Central memory CD8-positive, alpha-beta T cell (primary cell): Measurements from ENCODE around the gene ZNF25.

Source experiments
- ATAC-seq: fragments of 150-1000 bp; cut with Tn5 transposase; replicated peaks from 2 replicates; pipeline ENCODE4 v1.10.0; 2022; ENCODE audit warnings: mild to moderate bottlenecking, moderate FRiP score, moderate number of reproducible peaks; ENCODE audit not compliant: poor library complexity, severe bottlenecking; ENCODE audit errors: extremely low read depth
- DNase-seq, 2 donors: peaks; one replicate each; pipeline ENCODE4 v3.0.0; 2021; ENCODE audit warnings: low spot score in 2 of 2
- H3K27ac Mint-ChIP-seq: one replicate; pipeline ENCODE4 v1.8.0; 2022; ENCODE audit warnings: low read depth, mild to moderate bottlenecking, moderate library complexity, mixed read lengths
- H3K27me3 Mint-ChIP-seq: one replicate; pipeline ENCODE4 v1.8.0; 2022; ENCODE audit warnings: mixed read lengths
- H3K36me3 Mint-ChIP-seq: one replicate; pipeline ENCODE4 v1.8.0; 2022; ENCODE audit warnings: mild to moderate bottlenecking, moderate library complexity, mixed read lengths; ENCODE audit not compliant: insufficient read depth
- H3K4me1 Mint-ChIP-seq: one replicate; pipeline ENCODE4 v1.8.0; 2022; ENCODE audit warnings: mixed read lengths
- H3K4me3 Mint-ChIP-seq: one replicate; pipeline ENCODE4 v1.8.0; 2022; ENCODE audit warnings: mild to moderate bottlenecking, moderate library complexity, mixed read lengths
- H3K9me3 Mint-ChIP-seq: one replicate; pipeline ENCODE4 v1.8.0; 2022; ENCODE audit warnings: mixed read lengths

The ZNF25 gene

DNA sequence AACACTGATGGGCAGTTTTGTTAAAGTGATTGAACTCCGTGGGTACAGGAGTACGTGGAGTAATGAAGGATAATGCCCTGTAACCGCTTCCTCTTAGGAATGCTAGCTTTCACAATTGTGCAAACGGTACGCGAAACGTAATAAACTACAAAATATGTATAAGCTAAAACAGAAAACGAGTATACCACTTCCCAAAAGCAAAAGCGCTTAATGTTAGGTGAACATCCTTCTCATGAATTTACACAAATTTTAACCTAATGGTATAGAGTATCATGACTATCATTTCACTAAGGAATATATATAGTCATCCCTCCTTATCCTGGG lies 395 bp upstream of the ZNF25 start:
- peak overlapping the region; percentile 84 for H3K4me3 Mint-ChIP-seq
- H3K4me1 Mint-ChIP-seq: peaks cover 28% of the 10 kb centered on the region

DNA sequence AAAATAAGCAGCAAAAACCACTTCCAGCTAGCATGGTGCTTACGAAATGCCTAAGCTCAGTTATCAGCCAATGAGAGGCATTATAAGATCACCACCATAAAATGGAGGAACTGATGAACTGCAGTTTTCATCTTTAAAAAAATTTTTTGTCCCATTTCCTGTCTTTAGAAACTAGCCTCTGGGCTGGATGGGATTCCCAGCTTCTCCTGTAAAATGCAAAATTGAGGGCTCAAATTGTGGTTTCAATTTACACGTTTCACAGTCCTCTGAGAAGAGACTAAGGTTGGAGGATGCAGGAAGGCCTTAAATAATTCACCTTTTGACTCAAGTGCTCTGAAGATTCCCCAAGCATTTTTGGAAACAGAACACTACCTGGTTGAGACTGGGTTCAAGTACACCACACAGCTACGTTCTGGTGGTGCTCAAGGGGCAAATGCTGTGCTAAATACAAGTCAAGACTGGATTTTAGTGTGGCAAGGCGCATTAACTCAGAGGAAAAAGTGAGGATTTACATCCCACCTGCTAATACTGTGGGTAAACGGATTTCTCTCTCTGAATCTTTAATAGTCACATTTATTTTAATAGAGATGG lies 951 bp downstream of the ZNF25 start:
- no peak for ATAC-seq
- Mint-ChIP-seq H3K27me3 (no peaks in the 10 kb centered on the region), H3K4me3 (peak overlapping the region; percentile 84), H3K27ac (peak overlapping the region; percentile 94), H3K36me3 (peaks cover 13% of the 10 kb centered on the region), H3K4me1 (peaks cover 28% of the 10 kb centered on the region), H3K9me3 (no peaks in the 10 kb centered on the region)
- DNase-seq: no peak

More for the DNA sequence above, 395 bp upstream of the ZNF25 start:
- no peak for DNase-seq
- Mint-ChIP-seq H3K27ac (peak overlapping the region; percentile 94), H3K27me3 (no peaks in the 10 kb centered on the region), H3K36me3 (peaks cover 7% of the 10 kb centered on the region), H3K9me3 (no peaks in the 10 kb centered on the region)
- ATAC-seq: peak; percentile 0

- Mint-ChIP-seq H3K4me3 (no peak overlapping the region), H3K36me3 (peaks cover 24% of the 10 kb centered on the region), H3K27me3 (no peaks in the 10 kb centered on the region), H3K27ac (no peak overlapping the region), H3K9me3 (no peaks in the 10 kb centered on the region), H3K4me1 (peaks cover 28% of the 10 kb centered on the region)
- DNase-seq (no peak), ATAC-seq (no peak)
Measured at GRCh38 chr10:37972396-37972795, 4.1 kb downstream of the ZNF25 start.

DNA sequence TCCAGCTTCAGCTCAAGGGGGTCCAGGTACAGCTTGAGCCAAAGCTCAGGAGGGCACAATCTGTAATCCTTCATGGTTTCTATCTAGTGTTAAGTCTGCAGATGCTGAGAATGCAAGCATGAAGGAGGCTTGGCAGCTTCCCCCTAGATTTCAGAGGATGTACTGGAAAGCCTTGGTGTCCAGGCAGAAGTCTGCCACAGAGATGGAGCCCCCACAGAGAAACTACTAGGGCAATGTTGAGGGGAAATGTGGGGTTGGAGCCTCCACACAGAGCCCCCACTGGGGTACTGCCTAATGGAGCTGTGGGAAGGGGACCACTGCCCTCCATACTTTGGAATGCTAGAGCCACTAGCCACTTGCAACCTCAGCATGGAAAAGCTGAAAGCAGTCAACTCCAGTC lies 11.4 kb downstream of the ZNF25 start:
- ATAC-seq: no peak
- H3K9me3 Mint-ChIP-seq: peaks cover 6% of the 10 kb centered on the region
- no peaks in the 10 kb centered on the region for H3K27me3 Mint-ChIP-seq
- H3K36me3 Mint-ChIP-seq: peaks cover 12% of the 10 kb centered on the region
- DNase-seq: no peak
- no peaks in the 10 kb centered on the region for H3K4me1 Mint-ChIP-seq
- H3K4me3 Mint-ChIP-seq: no peak overlapping the region
- H3K27ac Mint-ChIP-seq: no peak overlapping the region

DNA sequence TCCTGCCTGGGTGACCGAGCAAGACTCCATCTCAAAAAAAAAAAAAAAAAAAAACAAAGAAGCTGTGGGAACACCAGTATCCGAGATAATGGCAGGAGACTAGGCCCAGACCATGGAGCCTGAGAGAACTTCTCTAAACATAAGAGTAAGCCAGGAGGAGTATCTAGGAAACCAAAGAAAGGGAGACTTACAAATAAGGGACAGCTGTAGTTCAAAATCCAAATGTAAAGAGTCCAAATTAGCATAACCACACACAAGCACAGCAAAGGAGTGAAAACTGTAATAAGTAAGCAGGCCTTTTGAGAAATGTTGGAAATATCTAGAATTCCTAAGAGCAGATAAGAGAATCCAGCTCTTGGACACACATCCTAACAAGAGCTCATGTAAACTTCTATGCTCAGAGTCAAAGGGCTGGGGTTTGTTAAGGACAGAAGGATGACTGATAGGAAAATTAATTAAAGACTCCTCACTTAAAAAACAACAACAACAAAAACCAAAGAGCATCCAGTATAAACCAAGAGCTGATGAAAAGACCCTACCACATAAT lies 15.8 kb downstream of the ZNF25 start:
- Mint-ChIP-seq H3K4me1 (peaks cover 5% of the 10 kb centered on the region), H3K27ac (no peak overlapping the region), H3K9me3 (peaks cover 2% of the 10 kb centered on the region), H3K27me3 (no peaks in the 10 kb centered on the region), H3K36me3 (peaks cover 25% of the 10 kb centered on the region), H3K4me3 (no peak overlapping the region)
- ATAC-seq (no peak), DNase-seq (no peak)

- Mint-ChIP-seq H3K9me3 (peaks cover 12% of the 10 kb centered on the region), H3K4me3 (no peak overlapping the region), H3K36me3 (peaks cover 52% of the 10 kb centered on the region), H3K27ac (no peak overlapping the region), H3K4me1 (peaks cover 5% of the 10 kb centered on the region), H3K27me3 (no peaks in the 10 kb centered on the region)
- ATAC-seq: no peak
- no peak for DNase-seq
Measured at GRCh38 chr10:37957841-37958240, 18.6 kb downstream of the ZNF25 start.

- H3K4me1 Mint-ChIP-seq: peaks cover 2% of the 10 kb centered on the region
- DNase-seq (no peak), ATAC-seq (no peak)
- peaks cover 23% of the 10 kb centered on the region for H3K9me3 Mint-ChIP-seq
- no peak overlapping the region for H3K4me3 Mint-ChIP-seq
- peaks cover 57% of the 10 kb centered on the region for H3K36me3 Mint-ChIP-seq
- H3K27me3 Mint-ChIP-seq: no peaks in the 10 kb centered on the region
- no peak overlapping the region for H3K27ac Mint-ChIP-seq
Measured at GRCh38 chr10:37952926-37953325, 23.5 kb downstream of the ZNF25 start.

- DNase-seq (no peak), ATAC-seq (no peak)
- no peaks in the 10 kb centered on the region for H3K4me1 Mint-ChIP-seq
- H3K36me3 Mint-ChIP-seq: peaks cover 53% of the 10 kb centered on the region
- peaks cover 23% of the 10 kb centered on the region for H3K9me3 Mint-ChIP-seq
- H3K27me3 Mint-ChIP-seq: no peaks in the 10 kb centered on the region
- H3K27ac Mint-ChIP-seq: no peak overlapping the region
- no peak overlapping the region for H3K4me3 Mint-ChIP-seq
Measured at GRCh38 chr10:37952043-37952755, 24.2 kb downstream of the ZNF25 start.

DNA sequence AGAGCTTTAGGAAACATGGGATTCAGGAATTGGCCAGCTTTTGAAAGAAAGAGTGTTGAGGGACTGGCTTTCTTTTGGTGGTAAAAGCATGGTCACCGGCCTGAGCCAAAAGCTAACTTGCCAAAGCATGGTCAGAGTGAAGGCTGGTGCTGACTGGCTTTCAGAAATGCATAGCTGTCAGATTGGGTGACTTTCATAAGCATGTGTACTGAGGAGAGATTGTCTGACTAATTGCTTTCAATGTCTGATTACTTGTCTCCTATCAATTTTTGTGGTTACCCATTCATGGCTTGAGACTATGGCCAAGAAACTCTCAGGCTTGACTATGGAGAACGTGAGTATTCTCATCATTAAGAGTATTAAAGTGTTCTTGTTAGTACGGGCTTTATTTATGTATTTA lies 28.2 kb downstream of the ZNF25 start:
- H3K27ac Mint-ChIP-seq: no peak overlapping the region
- peaks cover 15% of the 10 kb centered on the region for H3K9me3 Mint-ChIP-seq
- no peaks in the 10 kb centered on the region for H3K4me1 Mint-ChIP-seq
- ATAC-seq: no peak
- no peak overlapping the region for H3K4me3 Mint-ChIP-seq
- no peak for DNase-seq
- H3K27me3 Mint-ChIP-seq: no peaks in the 10 kb centered on the region
- peaks cover 16% of the 10 kb centered on the region for H3K36me3 Mint-ChIP-seq

DNA sequence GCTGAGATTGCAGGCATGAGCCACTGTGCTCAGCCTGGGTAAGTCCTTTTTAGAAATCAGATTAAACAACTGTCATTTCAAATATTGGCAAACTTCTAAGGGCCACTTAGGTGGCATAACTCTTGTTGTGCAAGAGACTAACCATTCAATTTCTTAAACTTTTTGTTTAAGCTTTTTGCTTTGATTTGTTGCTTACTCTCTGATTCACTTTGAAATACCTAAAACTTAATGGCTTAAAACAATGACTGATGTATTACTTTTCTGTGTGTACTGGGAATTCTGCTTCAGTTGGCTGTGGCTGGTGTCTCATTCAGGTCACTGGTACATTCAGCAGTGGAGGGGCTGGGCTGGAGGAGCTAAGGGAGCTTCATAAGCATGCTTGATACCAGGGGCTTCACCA lies 28.9 kb downstream of the ZNF25 start:
- H3K4me1 Mint-ChIP-seq: no peaks in the 10 kb centered on the region
- peaks cover 9% of the 10 kb centered on the region for H3K36me3 Mint-ChIP-seq
- no peaks in the 10 kb centered on the region for H3K27me3 Mint-ChIP-seq
- no peak overlapping the region for H3K27ac Mint-ChIP-seq
- no peak for DNase-seq
- ATAC-seq: no peak
- H3K4me3 Mint-ChIP-seq: no peak overlapping the region
- peaks cover 8% of the 10 kb centered on the region for H3K9me3 Mint-ChIP-seq

DNA sequence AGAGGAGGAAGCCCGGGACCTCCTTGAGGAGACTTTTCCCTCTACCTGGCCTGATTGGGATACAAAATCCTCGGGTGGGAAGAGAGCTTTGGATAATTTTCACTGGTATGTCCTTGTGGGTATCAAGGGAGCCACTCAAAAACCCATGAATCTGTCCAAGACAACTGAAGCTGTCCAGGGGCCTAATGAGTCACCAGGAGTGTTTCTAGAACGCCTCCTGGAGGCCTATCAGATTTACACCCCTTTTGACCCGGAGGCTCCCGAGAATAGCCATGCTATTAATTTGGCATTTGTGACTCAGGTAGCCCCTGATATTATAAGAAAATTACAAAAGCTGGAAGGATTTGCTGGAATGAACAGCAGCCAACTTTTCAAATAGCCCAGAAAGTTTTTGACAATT lies 38.6 kb downstream of the ZNF25 start:
- H3K4me3 Mint-ChIP-seq: no peak overlapping the region
- H3K36me3 Mint-ChIP-seq: no peaks in the 10 kb centered on the region
- no peak overlapping the region for H3K27ac Mint-ChIP-seq
- H3K4me1 Mint-ChIP-seq: no peaks in the 10 kb centered on the region
- H3K27me3 Mint-ChIP-seq: no peaks in the 10 kb centered on the region
- no peak for DNase-seq
- no peaks in the 10 kb centered on the region for H3K9me3 Mint-ChIP-seq
- ATAC-seq: no peak

DNA sequence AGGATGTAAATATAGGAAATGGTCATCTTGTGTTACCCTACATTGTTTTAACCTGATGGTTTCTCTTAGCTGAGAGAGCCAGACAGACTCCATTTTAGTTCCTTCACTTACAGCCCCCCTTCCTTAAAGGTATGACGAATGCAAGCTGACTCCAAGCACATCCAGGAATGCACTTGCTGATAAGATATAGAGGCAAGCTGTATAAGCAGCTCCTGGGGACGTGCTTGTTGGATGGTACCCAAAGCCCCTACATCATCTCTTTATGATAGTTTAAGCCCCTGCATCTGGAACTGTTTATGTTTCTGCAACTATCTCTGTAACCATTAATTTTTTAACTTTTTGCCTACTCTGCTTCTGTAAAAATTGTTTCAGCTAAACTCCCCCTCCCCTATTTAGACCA lies 41.7 kb downstream of the ZNF25 start:
- DNase-seq (no peak), ATAC-seq (no peak)
- Mint-ChIP-seq H3K27ac (no peak overlapping the region), H3K4me1 (no peaks in the 10 kb centered on the region), H3K9me3 (no peaks in the 10 kb centered on the region), H3K4me3 (no peak overlapping the region), H3K27me3 (no peaks in the 10 kb centered on the region), H3K36me3 (no peaks in the 10 kb centered on the region)

GRCh38 chr10:37930423-37930822 lies 46.0 kb downstream of the ZNF25 start:
- no peak overlapping the region for H3K4me3 Mint-ChIP-seq
- no peaks in the 10 kb centered on the region for H3K27me3 Mint-ChIP-seq
- ATAC-seq (no peak), DNase-seq (no peak)
- H3K27ac Mint-ChIP-seq: no peak overlapping the region
- H3K4me1 Mint-ChIP-seq: no peaks in the 10 kb centered on the region
- no peaks in the 10 kb centered on the region for H3K9me3 Mint-ChIP-seq
- no peaks in the 10 kb centered on the region for H3K36me3 Mint-ChIP-seq
